ENCODE data around the gene YAP1. TPM values are rescaled to one million over a fixed set of nuclear protein-coding genes. Genes with fewer than 3 reads are reported as not detected.

Gene YAP1
- total and polyA plus RNA-seq, 2 of the 4 experiments (the other 2 are of a cell fraction) = 121 to 251 TPM

- CTCF ChIA-PET = interaction anchor here (0.6 kb wide), 1 partner anchor 323 kb away, joined by 4 read pairs; no protein-coding TSS in a partner anchor
- in situ Hi-C loops (cut with MboI; ENCODE audit: low sequenced_read_pairs) = no loop called here
Observed at GRCh38 chr11:102097186-102097585, 13.1 kb upstream of the YAP1 start.

More at GRCh38 chr11:102097186-102097585, 13.1 kb upstream of the YAP1 start:
- H2BK120ac ChIP-seq (ENCODE audit: low read depth, low read length) = no peak overlapping the region
- no peak overlapping the region for H3K4ac ChIP-seq (ENCODE audit: low read depth, low read length)
- H4K20me1 ChIP-seq (ENCODE audit: insufficient read depth, low read length) = no peaks in the 10 kb centered on the region
- no TSS peak for BruUV-seq (replicated peaks)
- H2BK20ac ChIP-seq (ENCODE audit: low read depth, low read length) = no peak overlapping the region
- H3K9ac ChIP-seq (ENCODE audit: low read depth, low read length) = no peak overlapping the region
- no peaks in the 10 kb centered on the region for H3K9me3 ChIP-seq (ENCODE audit: control insufficient read depth, insufficient read depth, low read length)
- H3K27ac ChIP-seq (ENCODE audit: insufficient read depth, low read length) = no peak overlapping the region
- H3K79me1 ChIP-seq (ENCODE audit: low read depth in 1 of 2, low read length in 2 of 2) = no peaks in the 10 kb centered on the region
- H3K9me1 ChIP-seq (ENCODE audit: insufficient read depth, low read length) = no peaks in the 10 kb centered on the region
- POLR2A ChIA-PET (ENCODE audit: unreplicated experiment) = no interaction called here
- ATAC-seq (ENCODE audit: low read depth) = 0 out of 2 replicates have a peak, but pooled peaks have one; percentile 11
- H3K27me3 ChIP-seq (ENCODE audit: control insufficient read depth, insufficient read depth, low read length) = no peaks in the 10 kb centered on the region
- no peak overlapping the region for H3K4me3 ChIP-seq (ENCODE audit: insufficient read depth, low read depth, low read length)
- no peak overlapping the region for H3K14ac ChIP-seq (replicated peaks; ENCODE audit: low read depth, low read length)
- H4K5ac ChIP-seq (ENCODE audit: low read depth, low read length) = no peak overlapping the region
- H3K18ac ChIP-seq (ENCODE audit: low read depth, low read length) = no peak overlapping the region
- H3K4me2 ChIP-seq (ENCODE audit: low read depth, low read length) = no peak overlapping the region
- H3K56ac ChIP-seq (ENCODE audit: extremely low read depth, insufficient read depth, low read length) = no peak overlapping the region
- H2AK5ac ChIP-seq (ENCODE audit: low read depth, low read length) = no peak overlapping the region
- no peak overlapping the region for H2BK5ac ChIP-seq (ENCODE audit: low read depth, low read length, poor library complexity, severe bottlenecking)
- H3K23ac ChIP-seq (ENCODE audit: low read depth, low read length) = no peak overlapping the region
- no CpG with 5 or more reads among the region's 1 CpG for WGBS, 2 experiments (ENCODE audit: extremely low coverage in 2 of 2, insufficient read length in 1 of 2)
- H3K4me1 ChIP-seq (ENCODE audit: control insufficient read depth, insufficient read depth, low read length) = no peaks in the 10 kb centered on the region
- dilution Hi-C loops (cut with HindIII; ENCODE audit: low sequenced_read_pairs, unreplicated experiment) = no loop called here
- H2BK15ac ChIP-seq (ENCODE audit: low read depth, low read length) = no peak overlapping the region
- H2AK9ac ChIP-seq (replicated peaks; ENCODE audit: low read depth, low read length, poor library complexity) = no peak overlapping the region
- DNase-seq = peak; percentile 39
- no peak for TF ChIP-seq MAZ (IDR thresholded peaks at IDR 0.05; ENCODE audit: borderline replicate concordance, low read depth, low read length)
- TF ChIP-seq RAD21 (IDR thresholded peaks at IDR 0.05; ENCODE audit: low read length) = no peak
- TF ChIP-seq CHD1 (IDR thresholded peaks at IDR 0.05; ENCODE audit: low read depth, low read length) = no peak
- no peak for TF ChIP-seq RFX5 (IDR thresholded peaks at IDR 0.05; ENCODE audit: low read depth, low read length)
- no peak for TF ChIP-seq MAFK (IDR thresholded peaks at IDR 0.05; ENCODE audit: low read depth, low read length)
- TF ChIP-seq, protein P1, sequence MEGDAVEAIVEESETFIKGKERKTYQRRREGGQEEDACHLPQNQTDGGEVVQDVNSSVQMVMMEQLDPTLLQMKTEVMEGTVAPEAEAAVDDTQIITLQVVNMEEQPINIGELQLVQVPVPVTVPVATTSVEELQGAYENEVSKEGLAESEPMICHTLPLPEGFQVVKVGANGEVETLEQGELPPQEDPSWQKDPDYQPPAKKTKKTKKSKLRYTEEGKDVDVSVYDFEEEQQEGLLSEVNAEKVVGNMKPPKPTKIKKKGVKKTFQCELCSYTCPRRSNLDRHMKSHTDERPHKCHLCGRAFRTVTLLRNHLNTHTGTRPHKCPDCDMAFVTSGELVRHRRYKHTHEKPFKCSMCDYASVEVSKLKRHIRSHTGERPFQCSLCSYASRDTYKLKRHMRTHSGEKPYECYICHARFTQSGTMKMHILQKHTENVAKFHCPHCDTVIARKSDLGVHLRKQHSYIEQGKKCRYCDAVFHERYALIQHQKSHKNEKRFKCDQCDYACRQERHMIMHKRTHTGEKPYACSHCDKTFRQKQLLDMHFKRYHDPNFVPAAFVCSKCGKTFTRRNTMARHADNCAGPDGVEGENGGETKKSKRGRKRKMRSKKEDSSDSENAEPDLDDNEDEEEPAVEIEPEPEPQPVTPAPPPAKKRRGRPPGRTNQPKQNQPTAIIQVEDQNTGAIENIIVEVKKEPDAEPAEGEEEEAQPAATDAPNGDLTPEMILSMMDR (conservative IDR thresholded peaks at IDR 0.05; ENCODE audit: low read depth, low read length) = no peak
- TF ChIP-seq, protein P2, sequence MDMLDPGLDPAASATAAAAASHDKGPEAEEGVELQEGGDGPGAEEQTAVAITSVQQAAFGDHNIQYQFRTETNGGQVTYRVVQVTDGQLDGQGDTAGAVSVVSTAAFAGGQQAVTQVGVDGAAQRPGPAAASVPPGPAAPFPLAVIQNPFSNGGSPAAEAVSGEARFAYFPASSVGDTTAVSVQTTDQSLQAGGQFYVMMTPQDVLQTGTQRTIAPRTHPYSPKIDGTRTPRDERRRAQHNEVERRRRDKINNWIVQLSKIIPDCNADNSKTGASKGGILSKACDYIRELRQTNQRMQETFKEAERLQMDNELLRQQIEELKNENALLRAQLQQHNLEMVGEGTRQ (IDR thresholded peaks at IDR 0.05; ENCODE audit: low read depth, low read length) = no peak
- TF ChIP-seq, protein P3, sequence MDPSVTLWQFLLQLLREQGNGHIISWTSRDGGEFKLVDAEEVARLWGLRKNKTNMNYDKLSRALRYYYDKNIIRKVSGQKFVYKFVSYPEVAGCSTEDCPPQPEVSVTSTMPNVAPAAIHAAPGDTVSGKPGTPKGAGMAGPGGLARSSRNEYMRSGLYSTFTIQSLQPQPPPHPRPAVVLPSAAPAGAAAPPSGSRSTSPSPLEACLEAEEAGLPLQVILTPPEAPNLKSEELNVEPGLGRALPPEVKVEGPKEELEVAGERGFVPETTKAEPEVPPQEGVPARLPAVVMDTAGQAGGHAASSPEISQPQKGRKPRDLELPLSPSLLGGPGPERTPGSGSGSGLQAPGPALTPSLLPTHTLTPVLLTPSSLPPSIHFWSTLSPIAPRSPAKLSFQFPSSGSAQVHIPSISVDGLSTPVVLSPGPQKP (IDR thresholded peaks at IDR 0.05; ENCODE audit: borderline replicate concordance, low read depth, low read length) = no peak
- TF ChIP-seq SMC3 (IDR thresholded peaks at IDR 0.05; ENCODE audit: low read depth, low read length) = no peak
- TF ChIP-seq FOS (IDR thresholded peaks at IDR 0.05; ENCODE audit: low read depth, low read length) = no peak
- no peak for TF ChIP-seq NFE2L2 (IDR thresholded peaks at IDR 0.05; ENCODE audit: low read depth, low read length)
- no peak overlapping the region for H4K91ac ChIP-seq (ENCODE audit: insufficient read depth, low read depth, low read length)
- H2AFZ ChIP-seq (replicated peaks; ENCODE audit: low read length, poor library complexity) = no peak overlapping the region
- H3K36me3 ChIP-seq (ENCODE audit: control insufficient read depth, insufficient read depth, low read length) = no peaks in the 10 kb centered on the region
- intact Hi-C loops (cut with micrococcal nuclease) = no loop called here
- no peak overlapping the region for H4K8ac ChIP-seq (ENCODE audit: low read depth in 2 of 2, low read length in 2 of 2)
